ENCODE results near the gene PAK1. TPM values are rescaled to one million over a fixed set of nuclear protein-coding genes. Genes with fewer than 3 reads are reported as not detected.

PAK1 gene
- total and polyA plus RNA-seq, 2 donors (not counting 1 experiment from before 2014, with no cell fraction given), result 11.9 to 23.4 TPM

GRCh38 chr11:77308838-77309237, 165.1 kb downstream of the PAK1 start:
- Mint-ChIP-seq H3K27ac (no peak overlapping the region), H3K27me3 (no peaks in the 10 kb centered on the region), H3K4me1 (no peaks in the 10 kb centered on the region), H3K4me3 (no peak overlapping the region), H3K9me3 (ENCODE audit: insufficient read depth) (no peaks in the 10 kb centered on the region)
- no peak overlapping the region for H3K9ac ChIP-seq (ENCODE audit: low read length)
- CTCF ChIA-PET, result no interaction called here
- no peaks in the 10 kb centered on the region for H4K20me1 ChIP-seq (ENCODE audit: control insufficient read depth, insufficient read depth, low read length, poor library complexity, severe bottlenecking)
- H3K27me3 ChIP-seq (replicated peaks in 1 of 4; ENCODE audit: control extremely low read depth in 1 of 4, control insufficient read depth in 3 of 4, insufficient read depth in 4 of 4, low read length in 3 of 4), result no peaks in the 10 kb centered on the region
- no peak overlapping the region for H3K4me2 ChIP-seq (replicated peaks; ENCODE audit: low read depth, low read length, poor library complexity, severe bottlenecking)
- no peak overlapping the region for H3K4me3 ChIP-seq (ENCODE audit: control extremely low read depth in 1 of 5, extremely low read depth in 1 of 5, insufficient read depth in 1 of 5, low read depth in 2 of 5, low read length in 4 of 5)
- H3K27ac ChIP-seq (ENCODE audit: low read length in 2 of 2), result no peak overlapping the region
- DNase-seq, result no peak
- intact Hi-C loops (cut with micrococcal nuclease), result no loop called here
- no peaks in the 10 kb centered on the region for H3K36me3 ChIP-seq (replicated peaks in 1 of 2; ENCODE audit: control extremely low read depth in 1 of 2, control insufficient read depth in 1 of 2, extremely low read depth in 1 of 2, insufficient read depth in 2 of 2, low read length in 1 of 2)
- H3K4me1 ChIP-seq (ENCODE audit: control insufficient read depth in 2 of 2, insufficient read depth in 2 of 2, low read length in 2 of 2), result no peaks in the 10 kb centered on the region
- TF ChIP-seq EZH2 (IDR thresholded peaks at IDR 0.05; ENCODE audit: borderline replicate concordance, insufficient read depth, low read depth, low read length, poor library complexity, severe bottlenecking) (no peak), CTCF (IDR thresholded peaks at IDR 0.05) (no peak)
- POLR2A ChIA-PET, result no interaction called here
- H3K9me3 ChIP-seq (ENCODE audit: control extremely low read depth in 1 of 3, control insufficient read depth in 2 of 3, insufficient read depth in 1 of 3, low read length in 2 of 3), result peaks cover 0 to 2% (median 0%) of the 10 kb centered on the region in 3 donors
- no peaks in the 10 kb centered on the region for H3K79me2 ChIP-seq (ENCODE audit: control insufficient read depth, insufficient read depth, low read length)
- H2AFZ ChIP-seq (ENCODE audit: insufficient read depth, low read depth, low read length, poor library complexity, severe bottlenecking), result no peak overlapping the region
- ATAC-seq (ENCODE audit: low read depth), result no peak

GRCh38 chr11:77303328-77303727, 170.6 kb downstream of the PAK1 start:
- H3K27me3 ChIP-seq (replicated peaks in 1 of 4; ENCODE audit: control extremely low read depth in 1 of 4, control insufficient read depth in 3 of 4, insufficient read depth in 4 of 4, low read length in 3 of 4), result no peaks in the 10 kb centered on the region
- Mint-ChIP-seq H3K27me3 (no peaks in the 10 kb centered on the region), H3K4me1 (no peaks in the 10 kb centered on the region), H3K9me3 (ENCODE audit: insufficient read depth) (no peaks in the 10 kb centered on the region), H3K4me3 (no peak overlapping the region), H3K27ac (no peak overlapping the region)
- no peak overlapping the region for H3K4me2 ChIP-seq (replicated peaks; ENCODE audit: low read depth, low read length, poor library complexity, severe bottlenecking)
- TF ChIP-seq CTCF (IDR thresholded peaks at IDR 0.05) (no peak), EZH2 (IDR thresholded peaks at IDR 0.05; ENCODE audit: borderline replicate concordance, insufficient read depth, low read depth, low read length, poor library complexity, severe bottlenecking) (no peak)
- H3K79me2 ChIP-seq (ENCODE audit: control insufficient read depth, insufficient read depth, low read length), result no peaks in the 10 kb centered on the region
- no peak overlapping the region for H3K9ac ChIP-seq (ENCODE audit: low read length)
- no peak overlapping the region for H3K27ac ChIP-seq (ENCODE audit: low read length in 2 of 2)
- ATAC-seq (ENCODE audit: low read depth) (no peak), DNase-seq (no peak)
- ChIA-PET POLR2A (no interaction called here), CTCF (interaction anchor here (1.1 kb wide), 1 partner anchor 8 kb away, joined by 3 read pairs; no protein-coding TSS in a partner anchor)
- 100% methylated on average over 2 of the region's 2 CpGs for WGBS (ENCODE audit: insufficient coverage)
- no peaks in the 10 kb centered on the region for H3K36me3 ChIP-seq (replicated peaks in 1 of 2; ENCODE audit: control extremely low read depth in 1 of 2, control insufficient read depth in 1 of 2, extremely low read depth in 1 of 2, insufficient read depth in 2 of 2, low read length in 1 of 2)
- H4K20me1 ChIP-seq (ENCODE audit: control insufficient read depth, insufficient read depth, low read length, poor library complexity, severe bottlenecking), result no peaks in the 10 kb centered on the region
- intact Hi-C loops (cut with micrococcal nuclease), result no loop called here
- H3K9me3 ChIP-seq (ENCODE audit: control extremely low read depth in 1 of 3, control insufficient read depth in 2 of 3, insufficient read depth in 1 of 3, low read length in 2 of 3), result no peaks in the 10 kb centered on the region
- no peaks in the 10 kb centered on the region for H3K4me1 ChIP-seq (ENCODE audit: control insufficient read depth in 2 of 2, insufficient read depth in 2 of 2, low read length in 2 of 2)
- no peak overlapping the region for H3K4me3 ChIP-seq (ENCODE audit: control extremely low read depth in 1 of 5, extremely low read depth in 1 of 5, insufficient read depth in 1 of 5, low read depth in 2 of 5, low read length in 4 of 5)
- H2AFZ ChIP-seq (ENCODE audit: insufficient read depth, low read depth, low read length, poor library complexity, severe bottlenecking), result no peak overlapping the region

Data from B cell (primary cell).